ENCODE measurements around the gene SLAMF9. TPM values are rescaled to one million over a fixed set of nuclear protein-coding genes. Genes with fewer than 3 reads are reported as not detected.

Gene SLAMF9
- total and polyA plus RNA-seq, 11 donors: 0.24 to 0.88 TPM; not detected in 9

DNA sequence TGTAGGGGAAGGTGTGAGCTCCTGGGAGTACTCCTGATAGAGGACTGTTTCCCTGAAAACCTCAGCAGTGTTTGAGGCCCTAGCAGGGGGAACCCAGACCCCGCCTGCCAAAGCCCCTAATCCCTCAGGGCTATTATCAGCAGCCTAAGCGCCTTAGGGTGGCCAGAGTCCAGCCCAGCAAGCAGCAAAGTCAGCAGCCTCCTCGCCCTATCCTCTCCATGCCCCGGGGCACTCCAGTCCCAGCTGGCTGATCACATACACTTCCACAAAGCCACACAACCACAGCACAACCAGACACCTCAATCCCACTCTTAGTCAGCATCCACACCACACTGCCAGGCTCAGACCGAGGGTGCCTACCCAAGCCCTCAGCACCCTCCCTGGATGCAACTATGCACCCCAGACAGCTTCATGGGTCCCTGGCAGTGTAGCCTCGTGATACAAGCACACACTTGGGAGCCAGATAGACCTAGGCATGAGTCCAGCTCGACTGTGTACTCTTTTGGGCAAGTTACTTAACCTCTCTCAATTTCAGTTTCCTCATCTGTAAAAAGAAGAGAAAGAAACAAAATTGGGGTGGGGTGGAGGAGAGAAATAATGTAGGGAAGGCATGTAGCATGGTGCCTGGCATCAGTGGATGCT, 15.7 kb downstream of the SLAMF9 start:
- no peak for DNase-seq
- Histone ChIP-seq H3K27ac (no peak overlapping the region), H3K4me1 (peaks cover 0 to 23% (median 7%) of the 10 kb centered on the region in 12 donors), H3K9me3 (no peaks in the 10 kb centered on the region), H3K36me3 (no peaks in the 10 kb centered on the region), H3K27me3 (peaks cover 0 to 24% (median 0%) of the 10 kb centered on the region in 9 donors), H3K4me3 (no peak overlapping the region)
- no peak for ATAC-seq
- no peak for TF ChIP-seq POLR2A (IDR thresholded peaks at IDR 0.05)
- TF ChIP-seq, protein P1, sequence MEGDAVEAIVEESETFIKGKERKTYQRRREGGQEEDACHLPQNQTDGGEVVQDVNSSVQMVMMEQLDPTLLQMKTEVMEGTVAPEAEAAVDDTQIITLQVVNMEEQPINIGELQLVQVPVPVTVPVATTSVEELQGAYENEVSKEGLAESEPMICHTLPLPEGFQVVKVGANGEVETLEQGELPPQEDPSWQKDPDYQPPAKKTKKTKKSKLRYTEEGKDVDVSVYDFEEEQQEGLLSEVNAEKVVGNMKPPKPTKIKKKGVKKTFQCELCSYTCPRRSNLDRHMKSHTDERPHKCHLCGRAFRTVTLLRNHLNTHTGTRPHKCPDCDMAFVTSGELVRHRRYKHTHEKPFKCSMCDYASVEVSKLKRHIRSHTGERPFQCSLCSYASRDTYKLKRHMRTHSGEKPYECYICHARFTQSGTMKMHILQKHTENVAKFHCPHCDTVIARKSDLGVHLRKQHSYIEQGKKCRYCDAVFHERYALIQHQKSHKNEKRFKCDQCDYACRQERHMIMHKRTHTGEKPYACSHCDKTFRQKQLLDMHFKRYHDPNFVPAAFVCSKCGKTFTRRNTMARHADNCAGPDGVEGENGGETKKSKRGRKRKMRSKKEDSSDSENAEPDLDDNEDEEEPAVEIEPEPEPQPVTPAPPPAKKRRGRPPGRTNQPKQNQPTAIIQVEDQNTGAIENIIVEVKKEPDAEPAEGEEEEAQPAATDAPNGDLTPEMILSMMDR (IDR thresholded peaks at IDR 0.05): no peak
- intact Hi-C loops (cut with DNase I): loop anchor here in 2 of 10 donors (5.0 to 10.0 kb wide), 2 partner anchors 104 to 141 kb away; no protein-coding TSS in a partner anchor
- 53 to 73% (median 60%) methylated on average over 7 of the region's 7 CpGs for WGBS, 4 donors

DNA sequence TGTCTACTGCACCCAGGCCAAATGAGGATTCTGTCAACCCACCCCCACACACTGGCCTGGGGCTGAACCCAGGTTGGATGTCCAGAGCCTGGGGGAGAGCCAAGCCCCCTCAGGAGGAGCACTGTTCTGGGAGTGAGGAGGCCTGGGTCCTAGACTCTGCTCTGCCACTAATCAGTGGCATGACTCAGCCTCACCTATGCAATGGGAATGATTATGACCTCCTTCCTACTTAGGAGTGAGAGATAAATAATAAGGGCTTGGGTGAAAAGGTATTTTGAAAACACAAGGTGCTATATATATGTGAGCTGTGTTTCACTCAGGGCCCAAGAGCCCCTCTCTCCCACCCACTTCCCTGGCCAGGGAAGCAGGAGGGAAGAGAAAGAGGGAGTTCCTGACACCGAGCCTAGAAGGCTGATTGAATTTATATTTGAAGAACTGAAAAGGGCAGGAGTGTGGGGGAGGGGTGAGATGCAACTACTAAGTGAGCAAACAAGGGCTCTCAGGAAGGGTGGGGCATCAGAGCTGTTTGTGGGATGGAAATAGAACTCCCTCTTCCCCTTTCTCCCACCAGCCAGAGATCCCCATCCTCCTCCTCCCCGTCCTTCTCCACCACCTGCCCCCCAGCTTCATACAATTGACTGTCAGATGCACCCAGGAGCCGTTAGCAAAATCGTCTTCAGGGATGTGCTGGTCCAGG, 16.8 kb downstream of the SLAMF9 start:
- DNase-seq (no peak), ATAC-seq (no peak)
- no peaks in the 10 kb centered on the region for H3K36me3 ChIP-seq
- WGBS, 4 donors: 35 to 56% (median 42%) methylated on average over 4 of the region's 4 CpGs
- intact Hi-C loops (cut with DNase I): loop anchor here in 6 of 10 donors (2.0 to 10.0 kb wide), 4 partner anchors 68 to 140 kb away; no protein-coding TSS in a partner anchor
- TF ChIP-seq, protein P1 (IDR thresholded peaks at IDR 0.05): no peak
- TF ChIP-seq POLR2A (IDR thresholded peaks at IDR 0.05): no peak
- H3K27me3 ChIP-seq: peaks cover 0 to 15% (median 0%) of the 10 kb centered on the region in 9 donors
- peaks cover 0 to 23% (median 7%) of the 10 kb centered on the region in 12 donors for H3K4me1 ChIP-seq
- no peaks in the 10 kb centered on the region for H3K9me3 ChIP-seq
- H3K27ac ChIP-seq: no peak overlapping the region
- no peak overlapping the region for H3K4me3 ChIP-seq

DNA sequence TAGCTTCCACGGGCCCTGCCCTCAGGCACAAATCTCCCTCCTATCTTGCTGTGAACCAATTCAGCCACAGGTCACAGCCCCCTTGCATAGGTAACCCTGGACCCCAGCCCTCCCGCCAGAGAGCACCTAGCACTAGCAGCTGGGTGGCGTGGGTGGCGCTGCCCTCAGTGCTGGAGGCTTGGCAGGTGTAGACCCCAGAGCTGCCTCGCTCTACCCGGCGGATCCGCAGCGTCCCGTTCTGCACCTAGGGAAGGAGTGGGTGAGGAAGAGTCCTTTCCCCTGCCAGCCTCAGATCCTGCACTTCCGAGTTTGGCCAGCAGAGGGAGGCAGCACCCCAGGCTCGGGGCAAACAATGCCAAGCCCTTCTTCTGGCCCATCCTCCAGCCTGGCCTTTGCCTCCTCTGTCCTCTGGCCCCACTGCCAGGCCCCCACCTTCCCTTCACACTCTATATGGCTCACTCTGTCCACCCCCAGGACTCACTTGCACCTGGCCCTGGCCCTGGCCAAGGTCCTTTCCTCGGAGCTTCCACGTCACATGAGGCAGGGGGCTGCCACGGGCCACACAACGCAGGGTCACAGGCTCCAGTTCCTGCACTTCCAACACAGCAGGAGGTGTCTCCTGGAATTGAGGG, 17.6 kb downstream of the SLAMF9 start:
- Histone ChIP-seq H3K27me3 (peaks cover 0 to 15% (median 0%) of the 10 kb centered on the region in 9 donors), H3K4me1 (peaks cover 0 to 23% (median 7%) of the 10 kb centered on the region in 12 donors), H3K4me3 (no peak overlapping the region), H3K9me3 (no peaks in the 10 kb centered on the region), H3K36me3 (no peaks in the 10 kb centered on the region), H3K27ac (no peak overlapping the region)
- TF ChIP-seq, protein P1 (IDR thresholded peaks at IDR 0.05): peak; percentile 90 to 99 (median 97)
- TF ChIP-seq POLR2A (IDR thresholded peaks at IDR 0.05): no peak
- ATAC-seq (peak; percentile 39 to 73 (median 68)), DNase-seq (peak; percentile 49 to 88 (median 71))
- WGBS, 4 donors: 32 to 46% (median 35%) methylated on average over 8 to 16 of the region's 16 CpGs
- intact Hi-C loops (cut with DNase I): loop anchor here in 9 of 10 donors (1.0 to 10.0 kb wide), 5 partner anchors 68 to 139 kb away; no protein-coding TSS in a partner anchor
